ENCODE results near the gene RPL41. TPM values are rescaled to one million over a fixed set of nuclear protein-coding genes. Genes with fewer than 3 reads are reported as not detected.

The RPL41 gene
- total and polyA plus RNA-seq, 9 of the 15 experiments (the other 6 are each of a cell fraction or from before 2014, with no cell fraction given) = 3,403 to 11,276 (median 5,604) TPM

DNA sequence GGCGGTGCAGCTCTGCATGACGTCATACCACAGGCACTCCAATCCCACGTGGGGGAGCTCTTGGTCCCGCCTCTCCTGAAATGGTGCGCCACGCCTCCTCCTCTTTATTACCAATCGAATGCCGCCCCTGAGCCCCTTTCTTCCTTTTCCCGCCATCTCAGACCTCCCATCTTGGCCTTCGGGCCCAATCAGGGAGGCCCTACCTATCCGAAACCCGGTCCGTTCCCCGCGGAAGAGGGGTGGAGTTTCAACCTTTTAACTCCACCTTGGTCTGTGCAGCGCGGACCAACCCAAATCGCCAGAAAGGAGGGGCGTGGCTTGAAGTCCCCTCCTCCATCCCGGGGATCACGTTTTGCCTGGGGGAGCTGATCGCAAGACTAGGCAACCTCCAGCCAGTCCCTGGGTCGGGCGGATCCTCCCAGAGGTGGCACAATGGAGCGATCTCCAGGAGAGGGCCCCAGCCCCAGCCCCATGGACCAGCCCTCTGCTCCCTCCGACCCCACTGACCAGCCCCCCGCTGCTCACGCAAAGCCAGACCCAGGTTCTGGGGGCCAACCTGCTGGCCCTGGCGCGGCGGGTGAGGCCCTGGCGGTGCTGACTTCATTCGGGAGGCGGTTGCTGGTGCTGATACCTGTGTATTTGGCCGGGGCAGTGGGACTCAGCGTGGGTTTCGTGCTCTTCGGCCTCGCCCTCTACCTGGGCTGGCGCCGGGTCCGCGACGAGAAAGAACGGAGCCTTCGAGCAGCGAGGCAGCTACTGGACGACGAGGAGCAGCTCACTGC is 11.6 kb downstream of the RPL41 start, which contains the start of gene ESYT1 (continued):
- peak; percentile 92 for TF ChIP-seq MYC (IDR thresholded peaks at IDR 0.05; ENCODE audit: low read depth, low read length)
- TF ChIP-seq MYC (CRISPR knock-in tag; IDR thresholded peaks at IDR 0.05; ENCODE audit: borderline replicate concordance, low read depth) = 0 out of 2 replicates have a peak, but pooled peaks have one; percentile 42
- TF ChIP-seq CXXC5 (CRISPR knock-in tag; IDR thresholded peaks at IDR 0.05) = 0 out of 2 replicates have a peak, but pooled peaks have one; percentile 41
- TF ChIP-seq ZNF165 (CRISPR knock-in tag; IDR thresholded peaks at IDR 0.05; ENCODE audit: borderline replicate concordance) = no peak
- TF ChIP-seq, protein P1, sequence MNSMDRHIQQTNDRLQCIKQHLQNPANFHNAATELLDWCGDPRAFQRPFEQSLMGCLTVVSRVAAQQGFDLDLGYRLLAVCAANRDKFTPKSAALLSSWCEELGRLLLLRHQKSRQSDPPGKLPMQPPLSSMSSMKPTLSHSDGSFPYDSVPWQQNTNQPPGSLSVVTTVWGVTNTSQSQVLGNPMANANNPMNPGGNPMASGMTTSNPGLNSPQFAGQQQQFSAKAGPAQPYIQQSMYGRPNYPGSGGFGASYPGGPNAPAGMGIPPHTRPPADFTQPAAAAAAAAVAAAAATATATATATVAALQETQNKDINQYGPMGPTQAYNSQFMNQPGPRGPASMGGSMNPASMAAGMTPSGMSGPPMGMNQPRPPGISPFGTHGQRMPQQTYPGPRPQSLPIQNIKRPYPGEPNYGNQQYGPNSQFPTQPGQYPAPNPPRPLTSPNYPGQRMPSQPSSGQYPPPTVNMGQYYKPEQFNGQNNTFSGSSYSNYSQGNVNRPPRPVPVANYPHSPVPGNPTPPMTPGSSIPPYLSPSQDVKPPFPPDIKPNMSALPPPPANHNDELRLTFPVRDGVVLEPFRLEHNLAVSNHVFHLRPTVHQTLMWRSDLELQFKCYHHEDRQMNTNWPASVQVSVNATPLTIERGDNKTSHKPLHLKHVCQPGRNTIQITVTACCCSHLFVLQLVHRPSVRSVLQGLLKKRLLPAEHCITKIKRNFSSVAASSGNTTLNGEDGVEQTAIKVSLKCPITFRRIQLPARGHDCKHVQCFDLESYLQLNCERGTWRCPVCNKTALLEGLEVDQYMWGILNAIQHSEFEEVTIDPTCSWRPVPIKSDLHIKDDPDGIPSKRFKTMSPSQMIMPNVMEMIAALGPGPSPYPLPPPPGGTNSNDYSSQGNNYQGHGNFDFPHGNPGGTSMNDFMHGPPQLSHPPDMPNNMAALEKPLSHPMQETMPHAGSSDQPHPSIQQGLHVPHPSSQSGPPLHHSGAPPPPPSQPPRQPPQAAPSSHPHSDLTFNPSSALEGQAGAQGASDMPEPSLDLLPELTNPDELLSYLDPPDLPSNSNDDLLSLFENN (IDR thresholded peaks at IDR 0.05; ENCODE audit: low read depth in 2 of 2, low read length in 2 of 2) = 0 out of 4 replicates have a peak, but pooled peaks of 1 of the 2 experiments have one; percentile 42
- TF ChIP-seq NR1H2 (CRISPR knock-in tag; IDR thresholded peaks at IDR 0.05) = no peak
- TF ChIP-seq, protein P2, sequence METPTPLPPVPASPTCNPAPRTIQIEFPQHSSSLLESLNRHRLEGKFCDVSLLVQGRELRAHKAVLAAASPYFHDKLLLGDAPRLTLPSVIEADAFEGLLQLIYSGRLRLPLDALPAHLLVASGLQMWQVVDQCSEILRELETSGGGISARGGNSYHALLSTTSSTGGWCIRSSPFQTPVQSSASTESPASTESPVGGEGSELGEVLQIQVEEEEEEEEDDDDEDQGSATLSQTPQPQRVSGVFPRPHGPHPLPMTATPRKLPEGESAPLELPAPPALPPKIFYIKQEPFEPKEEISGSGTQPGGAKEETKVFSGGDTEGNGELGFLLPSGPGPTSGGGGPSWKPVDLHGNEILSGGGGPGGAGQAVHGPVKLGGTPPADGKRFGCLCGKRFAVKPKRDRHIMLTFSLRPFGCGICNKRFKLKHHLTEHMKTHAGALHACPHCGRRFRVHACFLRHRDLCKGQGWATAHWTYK (CRISPR knock-in tag; IDR thresholded peaks at IDR 0.05) = no peak
- TF ChIP-seq SMC3 (conservative IDR thresholded peaks at IDR 0.05; ENCODE audit: insufficient read depth, low read depth, low read length) = no peak
- no peak for TF ChIP-seq FOXA3 (CRISPR knock-in tag; conservative IDR thresholded peaks at IDR 0.05 in 1 of 2, IDR thresholded peaks at IDR 0.05 in 1 of 2)
- peak; percentile 27 for TF ChIP-seq PCBP1 (IDR thresholded peaks at IDR 0.05; ENCODE audit: low read depth, low read length, poor library complexity, severe bottlenecking)
- no peak for TF ChIP-seq ZZZ3 (IDR thresholded peaks at IDR 0.05)
- TF ChIP-seq ZFPM2 (CRISPR knock-in tag; IDR thresholded peaks at IDR 0.05) = no peak
- TF ChIP-seq STAT5A (IDR thresholded peaks at IDR 0.05; ENCODE audit: borderline replicate concordance, low read length) = no peak
- TF ChIP-seq BDP1 (IDR thresholded peaks at IDR 0.05; ENCODE audit: insufficient read depth, insufficient read length) = no peak
- TF ChIP-seq IRF2 (CRISPR knock-in tag; IDR thresholded peaks at IDR 0.05) = no peak
- 0 out of 4 replicates have a peak, but pooled peaks of 1 of the 2 experiments have one; percentile 11 for TF ChIP-seq ARNT (IDR thresholded peaks at IDR 0.05)
- no peak for TF ChIP-seq CEBPB (tag; IDR thresholded peaks at IDR 0.05)
- TF ChIP-seq, protein P3, sequence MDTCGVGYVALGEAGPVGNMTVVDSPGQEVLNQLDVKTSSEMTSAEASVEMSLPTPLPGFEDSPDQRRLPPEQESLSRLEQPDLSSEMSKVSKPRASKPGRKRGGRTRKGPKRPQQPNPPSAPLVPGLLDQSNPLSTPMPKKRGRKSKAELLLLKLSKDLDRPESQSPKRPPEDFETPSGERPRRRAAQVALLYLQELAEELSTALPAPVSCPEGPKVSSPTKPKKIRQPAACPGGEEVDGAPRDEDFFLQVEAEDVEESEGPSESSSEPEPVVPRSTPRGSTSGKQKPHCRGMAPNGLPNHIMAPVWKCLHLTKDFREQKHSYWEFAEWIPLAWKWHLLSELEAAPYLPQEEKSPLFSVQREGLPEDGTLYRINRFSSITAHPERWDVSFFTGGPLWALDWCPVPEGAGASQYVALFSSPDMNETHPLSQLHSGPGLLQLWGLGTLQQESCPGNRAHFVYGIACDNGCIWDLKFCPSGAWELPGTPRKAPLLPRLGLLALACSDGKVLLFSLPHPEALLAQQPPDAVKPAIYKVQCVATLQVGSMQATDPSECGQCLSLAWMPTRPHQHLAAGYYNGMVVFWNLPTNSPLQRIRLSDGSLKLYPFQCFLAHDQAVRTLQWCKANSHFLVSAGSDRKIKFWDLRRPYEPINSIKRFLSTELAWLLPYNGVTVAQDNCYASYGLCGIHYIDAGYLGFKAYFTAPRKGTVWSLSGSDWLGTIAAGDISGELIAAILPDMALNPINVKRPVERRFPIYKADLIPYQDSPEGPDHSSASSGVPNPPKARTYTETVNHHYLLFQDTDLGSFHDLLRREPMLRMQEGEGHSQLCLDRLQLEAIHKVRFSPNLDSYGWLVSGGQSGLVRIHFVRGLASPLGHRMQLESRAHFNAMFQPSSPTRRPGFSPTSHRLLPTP (IDR thresholded peaks at IDR 0.05; ENCODE audit: borderline replicate concordance, extremely low read depth, insufficient read length) = no peak
- TF ChIP-seq XRCC5 (IDR thresholded peaks at IDR 0.05; ENCODE audit: low read depth, low read length) = no peak; the same call in 1 of the 2 replicates
- TF ChIP-seq THRAP3 (IDR thresholded peaks at IDR 0.05; ENCODE audit: borderline replicate concordance) = no peak

All from K562 (cell line).